Ovary (tissue), 9 donors: Measurements from ENCODE around the gene C2CD4C. TPM values are rescaled to one million over a fixed set of nuclear protein-coding genes. Genes with fewer than 3 reads are reported as not detected.

Experiments
- DNase-seq, 5 donors: peaks; one replicate each; pipeline ENCODE4 v3.0.0-alpha.2; 2019 to 2020
- H3K27ac ChIP-seq, 2 donors: fragments of 200-600 bp; one replicate each; pipeline versions ENCODE4 v1.5.1 to v1.8.0; 2019 to 2022
- H3K27me3 ChIP-seq: fragments of 200-600 bp; one replicate; pipeline ENCODE4 v1.8.0; 2022
- H3K36me3 ChIP-seq: fragments of 200-600 bp; sonication (generic); one replicate; pipeline ENCODE4 v1.5.1; 2019
- H3K4me1 ChIP-seq: one replicate; pipeline ENCODE4 v1.8.1; 2013; ENCODE audit warnings: mild to moderate bottlenecking, moderate library complexity; ENCODE audit not compliant: insufficient read depth
- H3K4me3 ChIP-seq: fragments of 200-600 bp; sonication (generic); one replicate; pipeline ENCODE4 v1.5.1; 2017
- H3K9me3 ChIP-seq, 2 donors: fragments of 200-600 bp in 1 of 2; sonication (generic) in 1 of 2; one replicate each; pipeline versions ENCODE4 v1.5.1 to v1.8.1; 2013 to 2019; ENCODE audit warnings: mild to moderate bottlenecking in 1 of 2, moderate library complexity in 1 of 2
- CTCF ChIP-seq, 3 donors: fragments of 450-650 bp in 2 of 3; fragments of 200-600 bp in 1 of 3; IDR thresholded peaks; one replicate each; pipeline versions ENCODE4 v1.5.1 to v1.8.0; 2016 to 2022; ENCODE audit warnings: antibody characterized with exemption in 3 of 3, mild to moderate bottlenecking in 1 of 3
- EP300 ChIP-seq: sonication (generic); formaldehyde crosslinking; IDR thresholded peaks from one replicate; pipeline ENCODE4 v1.6.1; 2017; ENCODE audit warnings: antibody characterized with exemption
- POLR2A ChIP-seq: fragments of 450-650 bp; IDR thresholded peaks from one replicate; pipeline ENCODE4 v1.6.1; 2017; ENCODE audit warnings: antibody characterized with exemption, mild to moderate bottlenecking, moderate library complexity
- WGBS, 3 donors: extraction: QIAGEN DNeasy Blood & Tissue Kit in 1 of 3; methylation state at CpG; one replicate each; pipeline versions ENCODE4 v1.1.5 to v1.1.7; 2013 to 2017; 5-methylcytosine and 5-hydroxymethylcytosine counted together
- intact Hi-C, 4 donors: fragments of 100-400 bp; cut with DNase I; formaldehyde crosslinking; loops; one replicate each; pipeline versions ENCODE4 v1.11.0 to v1.15.1; 2022 to 2023
- polyA plus RNA-seq, 2 donors: library from polyadenylated mRNA; stranded (reverse); fragments of 200-250 nt in 1 of 2; fragments of 350-450 nt in 1 of 2; fragmentation: Illumina TruSeq in 1 of 2; extraction: RNeasy Lipid Tissue Mini Kit (QIAGEN cat#74804) in 1 of 2; gene quantifications; one replicate each; pipeline ENCODE4 v1.2.3, GENCODE V29; 2013 to 2014
- total RNA-seq, 7 donors: library from RNA; depleted of rRNA in 2 of 7; stranded (reverse); fragments of >200 nt in 2 of 7; fragmentation: NEBNext Ultra II Directional in 3 of 7; extraction: Animal tissue kit (Norgen Biotek cat#: 25700) in 3 of 7; gene quantifications; one replicate each; pipeline versions ENCODE4 v1.1.0 to v1.2.4, GENCODE V29; 2016 to 2023
- donor health status: DM: no; HTN: no; CAD: no; lungs with moderate emphysema.
- donor health status: DM: no; HTN: no; CAD: no.
- donor health status: Bipolar disorder and iron deficiency.
- donor health status: DM: yes; HTN: yes; CAD: no.
- donor health status: DM: no; HTN: no; CAD: no.
- donor health status: DM: yes; HTN: yes; CAD: no.

Gene C2CD4C
- total and polyA plus RNA-seq, 9 donors: 0.12 to 2.3 (median 0.42) TPM; not detected in 3

- DNase-seq: no peak
- no peaks in the 10 kb centered on the region for H3K27me3 ChIP-seq
- TF ChIP-seq EP300 (no peak), POLR2A (no peak), CTCF (IDR thresholded peaks at IDR 0.05) (no peak)
- H3K4me3 ChIP-seq: no peak overlapping the region
- WGBS, 3 donors: 92 to 95% (median 94%) methylated on average over 20 of the region's 20 CpGs
- no peak overlapping the region for H3K27ac ChIP-seq
- no peaks in the 10 kb centered on the region for H3K9me3 ChIP-seq
- H3K4me1 ChIP-seq: no peaks in the 10 kb centered on the region
- H3K36me3 ChIP-seq: no peaks in the 10 kb centered on the region
- intact Hi-C loops: no loop called here
Measured at GRCh38 chr19:449916-450315, 41.0 kb upstream of the C2CD4C start.

GRCh38 chr19:447816-448560, 39.0 kb upstream of the C2CD4C start:
- H3K27ac ChIP-seq: no peak overlapping the region
- H3K4me1 ChIP-seq: no peaks in the 10 kb centered on the region
- H3K27me3 ChIP-seq: no peaks in the 10 kb centered on the region
- 19 to 39% (median 38%) methylated on average over 31 of the region's 31 CpGs for WGBS, 3 donors
- H3K36me3 ChIP-seq: no peaks in the 10 kb centered on the region
- DNase-seq: no peak
- no peak for TF ChIP-seq CTCF (IDR thresholded peaks at IDR 0.05)
- no peak overlapping the region for H3K4me3 ChIP-seq
- intact Hi-C loops: no loop called here
- H3K9me3 ChIP-seq: no peaks in the 10 kb centered on the region

GRCh38 chr19:447064-447426, 38.1 kb upstream of the C2CD4C start:
- no peak overlapping the region for H3K27ac ChIP-seq
- no peaks in the 10 kb centered on the region for H3K27me3 ChIP-seq
- H3K4me1 ChIP-seq: no peaks in the 10 kb centered on the region
- TF ChIP-seq EP300 (no peak), CTCF (IDR thresholded peaks at IDR 0.05) (no peak), POLR2A (no peak)
- no peak for DNase-seq
- intact Hi-C loops: no loop called here
- no peak overlapping the region for H3K4me3 ChIP-seq
- WGBS, 3 donors: 88 to 91% (median 90%) methylated on average over 24 of the region's 24 CpGs
- H3K36me3 ChIP-seq: no peaks in the 10 kb centered on the region
- no peaks in the 10 kb centered on the region for H3K9me3 ChIP-seq

GRCh38 chr19:444677-445210, 35.8 kb upstream of the C2CD4C start:
- 93 to 96% (median 96%) methylated on average over 26 of the region's 26 CpGs for WGBS, 3 donors
- H3K4me1 ChIP-seq: peaks cover 2% of the 10 kb centered on the region
- H3K27ac ChIP-seq: no peak overlapping the region
- no peak overlapping the region for H3K4me3 ChIP-seq
- DNase-seq: no peak
- no peaks in the 10 kb centered on the region for H3K27me3 ChIP-seq
- intact Hi-C loops: no loop called here
- H3K9me3 ChIP-seq: no peaks in the 10 kb centered on the region
- H3K36me3 ChIP-seq: no peaks in the 10 kb centered on the region
- TF ChIP-seq POLR2A (no peak), CTCF (IDR thresholded peaks at IDR 0.05) (no peak), EP300 (no peak)
